Fibroblast of gingiva (primary cell): ENCODE data around the gene C9orf78.

ENCODE experiments used
- DNase-seq: peaks from one replicate; pipeline ENCODE4 v3.0.0-alpha.2; 2011; ENCODE audit warnings: low read depth

The C9orf78 gene

DNA sequence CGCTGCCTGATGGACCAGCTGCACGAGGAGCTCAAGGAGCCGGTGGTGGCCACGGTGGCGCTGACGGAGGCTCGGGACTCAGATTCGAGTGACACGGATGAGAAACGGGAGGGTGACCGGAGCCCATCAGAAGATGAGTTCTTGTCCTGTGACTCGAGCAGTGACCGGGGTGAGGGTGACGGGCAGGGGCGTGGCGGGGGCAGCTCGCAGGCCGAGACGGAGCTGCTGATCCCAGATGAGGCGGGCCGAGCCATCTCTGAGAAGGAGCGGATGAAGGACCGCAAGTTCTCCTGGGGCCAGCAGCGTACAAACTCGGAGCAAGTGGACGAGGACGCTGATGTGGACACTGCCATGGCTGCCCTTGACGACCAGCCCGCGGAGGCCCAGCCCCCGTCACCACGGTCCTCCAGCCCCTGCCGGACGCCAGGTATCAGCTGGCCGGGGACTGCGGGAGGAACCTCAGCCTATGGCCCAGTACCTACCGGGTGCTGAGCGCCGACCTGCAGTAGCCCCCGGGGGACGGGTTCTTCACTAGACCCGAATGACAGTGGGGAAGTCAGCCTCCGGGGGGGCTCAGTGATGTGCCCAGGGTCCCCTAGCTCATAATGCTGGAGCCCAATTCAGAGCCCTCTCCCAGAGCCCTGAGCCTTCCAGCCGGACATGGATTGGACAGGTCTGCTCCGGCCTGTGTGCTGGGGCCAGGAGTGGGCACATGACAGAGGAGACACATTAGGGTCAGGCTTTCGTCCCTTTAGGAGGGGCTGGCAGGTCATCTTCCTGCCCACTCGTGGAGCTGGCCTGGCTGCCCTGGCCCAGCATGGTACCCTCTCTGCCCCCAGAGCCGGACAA lies 33.2 kb upstream of the C9orf78 start:
- DNase-seq = no peak

DNA sequence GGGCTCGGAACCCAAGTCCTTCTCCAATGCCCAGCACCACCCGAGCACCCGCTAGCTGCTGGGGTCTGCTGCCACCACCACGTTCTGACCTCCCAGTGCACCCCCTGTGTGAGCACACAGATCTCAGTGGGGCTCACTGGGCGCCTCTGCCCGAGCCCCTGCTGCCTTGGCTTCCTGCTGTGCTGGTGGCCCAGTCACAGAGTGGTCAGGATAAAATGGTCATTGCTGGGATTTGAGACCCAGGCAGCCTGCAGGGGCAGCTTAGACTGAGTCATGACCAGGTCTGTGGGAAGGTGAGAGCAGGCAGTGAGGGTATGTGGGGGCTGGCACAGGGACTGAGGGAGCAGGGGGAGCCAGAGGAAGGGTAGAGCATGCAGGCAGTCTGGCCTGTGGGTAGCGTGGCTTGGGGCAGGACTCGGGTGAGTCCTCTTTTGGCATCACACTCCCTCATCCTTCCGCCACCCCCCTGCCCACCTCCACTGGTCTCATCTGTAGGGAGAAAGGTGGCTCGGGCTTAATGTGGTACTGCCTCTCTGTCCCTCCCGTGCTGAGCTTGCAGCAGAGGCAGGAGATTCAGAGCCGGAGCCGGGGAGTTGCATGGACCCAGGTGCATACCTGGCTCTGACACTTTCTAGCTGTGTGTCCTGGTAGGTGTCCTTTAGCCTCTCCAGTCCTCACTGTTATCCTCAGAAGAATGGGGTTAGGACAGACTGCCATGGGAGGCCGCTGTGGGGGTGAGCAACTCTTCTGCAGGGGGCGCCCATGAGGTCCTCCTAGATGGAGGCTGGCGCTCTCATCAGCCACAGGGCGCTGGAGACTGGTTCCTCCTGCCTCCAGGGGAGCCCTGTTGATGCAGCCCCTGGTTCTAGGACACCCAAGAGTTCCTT lies 32.3 kb upstream of the C9orf78 start:
- no peak for DNase-seq

DNA sequence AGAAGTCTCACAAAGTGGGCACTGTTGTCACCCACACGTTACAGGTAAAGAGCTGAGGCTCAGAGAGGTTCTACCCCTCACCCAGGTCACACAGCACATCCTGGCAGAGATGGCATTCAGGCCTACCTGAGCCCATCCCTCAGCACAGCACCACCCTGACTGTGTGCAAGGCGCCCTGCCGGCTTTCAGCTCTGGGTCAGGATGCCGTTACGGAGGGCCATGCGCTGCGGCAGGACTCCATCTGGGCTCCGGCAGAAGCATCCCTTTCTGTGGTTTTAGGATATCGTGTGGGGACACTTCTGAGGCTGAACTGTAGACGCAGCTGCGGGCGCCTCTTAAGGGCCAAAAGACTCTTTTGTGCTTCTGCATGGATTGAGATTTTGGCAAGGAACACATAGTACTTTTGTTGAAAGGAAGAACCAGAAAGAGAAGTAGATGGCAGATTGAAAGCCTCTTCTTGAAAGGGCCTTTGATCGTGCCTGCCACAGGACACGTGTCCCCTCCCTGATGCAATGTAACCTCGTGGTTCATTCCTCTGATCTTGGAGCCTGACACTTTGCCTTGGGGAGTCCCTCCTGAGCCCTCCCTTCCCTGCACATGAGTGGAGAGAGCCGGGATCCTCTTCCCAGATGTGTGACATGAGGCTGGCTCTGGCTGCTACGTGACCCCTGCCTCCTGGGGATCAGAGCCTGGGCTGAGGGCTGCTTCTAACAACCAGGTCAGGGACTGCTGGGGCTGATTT lies 31.5 kb upstream of the C9orf78 start:
- DNase-seq = no peak

DNA sequence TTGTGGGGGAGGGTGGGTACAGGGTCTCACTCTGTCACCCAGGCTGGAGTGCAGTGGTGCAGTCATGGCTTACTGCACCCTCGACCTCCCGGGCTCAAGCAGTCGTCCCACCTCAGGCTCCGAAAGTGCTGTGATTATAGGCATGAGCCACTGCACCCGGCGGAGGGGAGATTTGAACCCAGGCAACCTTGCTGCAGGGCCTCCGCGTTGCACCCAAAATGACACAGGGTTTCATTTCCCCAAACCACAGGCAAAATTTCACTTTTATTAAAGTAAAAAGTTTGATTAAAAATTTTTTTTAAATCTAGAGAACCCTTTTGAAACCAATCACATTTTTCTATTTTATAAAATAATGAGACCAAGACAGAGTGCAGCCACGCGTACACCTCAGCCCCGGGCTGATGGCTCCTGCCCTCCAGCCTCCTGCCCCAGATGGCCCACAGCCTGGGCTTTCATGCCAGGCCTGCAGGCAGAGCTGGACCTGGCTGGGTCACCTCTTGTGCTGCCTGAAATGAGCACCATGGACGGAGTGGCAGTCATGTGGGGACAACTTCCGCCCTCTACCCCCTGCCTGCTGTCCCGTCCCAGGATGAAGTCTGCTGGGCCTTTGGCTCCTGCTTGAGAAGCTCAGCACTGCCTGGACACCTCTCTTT lies 30.7 kb upstream of the C9orf78 start:
- DNase-seq = no peak

DNA sequence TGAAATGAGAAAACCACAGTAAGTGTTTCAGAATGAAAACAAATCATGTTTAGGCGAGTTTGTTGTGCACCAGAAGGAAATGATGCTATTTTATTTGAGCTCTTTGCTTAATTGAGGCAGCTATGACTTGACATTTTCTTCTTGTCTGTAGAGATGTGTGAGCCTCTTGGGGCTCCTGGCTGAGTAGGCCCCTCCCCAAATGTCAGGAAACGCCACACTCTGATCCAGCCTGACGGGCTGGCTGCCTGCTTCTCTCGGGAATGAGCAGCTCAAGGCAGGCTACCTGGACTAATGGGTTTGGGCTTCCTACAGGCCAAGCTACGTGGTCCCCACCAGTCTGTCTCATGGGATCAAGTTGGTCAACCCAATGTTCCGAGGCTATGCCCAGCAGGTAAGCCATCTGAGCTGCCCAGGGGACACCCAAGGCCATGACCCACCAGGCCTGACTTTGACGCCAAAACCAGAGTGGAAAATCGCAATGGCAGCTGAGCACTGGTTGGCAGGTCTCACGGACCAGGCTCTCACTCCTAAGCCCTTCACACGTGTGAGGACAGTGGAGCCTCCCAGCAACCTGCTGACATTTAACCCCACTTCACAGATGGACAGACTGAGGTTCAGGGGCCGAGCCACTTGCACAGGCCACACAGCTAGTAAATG lies 30.0 kb upstream of the C9orf78 start:
- DNase-seq = no peak

DNA sequence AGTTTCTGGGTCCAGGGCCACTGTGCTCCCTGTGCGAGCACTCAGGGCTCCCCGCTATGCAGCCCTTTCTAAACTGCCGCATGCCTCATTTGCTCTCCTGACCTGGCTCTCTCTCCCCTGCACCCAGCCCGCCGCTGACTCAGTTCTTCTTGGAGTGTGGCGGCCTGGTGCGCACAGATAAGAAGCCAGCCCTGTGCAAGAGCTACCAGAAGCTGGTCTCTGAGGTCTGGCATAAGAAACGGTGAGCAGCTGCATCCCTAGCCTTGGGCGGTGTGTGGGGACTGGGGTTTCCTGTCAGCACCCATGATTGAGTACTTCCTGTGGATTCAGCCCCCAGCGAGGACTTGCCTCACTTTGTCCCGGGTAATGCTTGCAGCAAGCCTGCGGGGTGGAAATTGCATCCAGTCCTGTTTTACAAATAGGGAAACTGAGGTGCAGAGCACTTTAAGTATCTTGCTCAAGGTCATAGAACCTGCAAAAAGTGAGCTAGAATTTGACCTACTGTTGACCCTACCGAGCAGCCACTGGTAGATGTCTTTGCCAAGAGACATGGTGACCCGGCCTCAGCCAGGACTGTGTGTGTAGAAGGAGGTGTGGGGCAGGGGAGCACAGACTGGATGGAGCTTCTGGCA lies 28.1 kb upstream of the C9orf78 start:
- DNase-seq = no peak

DNA sequence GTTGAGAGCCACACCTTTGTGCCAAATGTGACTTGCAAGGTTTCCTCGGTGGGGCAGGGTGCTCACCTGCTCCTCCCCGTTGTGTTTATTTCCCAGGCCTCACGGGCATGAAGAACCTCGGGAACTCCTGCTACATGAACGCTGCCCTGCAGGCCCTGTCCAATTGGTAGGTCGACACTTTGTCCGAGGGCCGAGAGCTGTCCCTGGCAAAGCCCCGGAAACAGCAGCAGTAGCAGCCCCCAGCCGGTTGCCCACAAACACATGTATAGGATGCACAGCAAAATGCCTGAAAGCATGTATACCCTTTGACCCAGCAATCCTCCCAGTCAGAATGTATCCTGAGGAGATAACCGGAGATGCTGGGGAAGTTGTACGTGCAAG lies 26.4 kb upstream of the C9orf78 start:
- DNase-seq = no peak

DNA sequence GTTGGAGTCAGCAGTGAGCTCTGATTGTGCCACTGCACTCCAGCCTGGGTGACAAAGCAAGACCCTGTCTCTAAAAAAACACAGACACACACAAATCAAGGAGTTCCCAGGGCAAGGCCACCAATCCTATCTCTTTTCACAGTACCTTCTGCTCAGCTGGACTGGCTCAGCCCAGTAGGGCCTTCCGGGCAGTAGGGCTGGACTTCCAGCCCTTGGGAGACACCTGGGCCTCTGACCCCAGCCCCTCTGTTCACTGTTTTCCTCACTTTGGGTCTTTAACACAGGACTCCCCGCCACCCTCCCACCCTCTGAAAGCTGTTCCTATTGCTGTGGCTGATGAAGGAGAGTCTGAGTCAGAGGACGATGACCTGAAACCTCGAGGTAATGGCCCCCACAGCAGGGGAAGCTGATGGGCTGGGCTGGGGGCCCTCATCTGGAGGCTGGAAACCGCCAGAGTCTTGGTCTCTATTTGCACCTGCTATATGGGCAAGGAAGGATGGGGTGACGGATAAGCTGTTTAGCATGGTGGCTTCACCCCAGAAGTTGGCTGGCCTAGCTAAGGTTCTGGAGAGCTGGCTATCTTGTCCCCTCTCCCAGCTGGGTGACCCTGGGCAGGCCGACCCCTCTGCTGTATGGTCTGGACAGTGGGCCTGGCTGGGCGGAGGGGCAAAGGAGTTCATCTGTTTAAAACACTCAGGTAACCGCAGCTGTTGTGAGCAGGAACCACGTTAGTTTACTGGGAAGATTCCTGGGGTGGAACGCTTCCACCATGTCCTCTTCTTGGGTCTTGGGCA lies 25.8 kb upstream of the C9orf78 start:
- no peak for DNase-seq

DNA sequence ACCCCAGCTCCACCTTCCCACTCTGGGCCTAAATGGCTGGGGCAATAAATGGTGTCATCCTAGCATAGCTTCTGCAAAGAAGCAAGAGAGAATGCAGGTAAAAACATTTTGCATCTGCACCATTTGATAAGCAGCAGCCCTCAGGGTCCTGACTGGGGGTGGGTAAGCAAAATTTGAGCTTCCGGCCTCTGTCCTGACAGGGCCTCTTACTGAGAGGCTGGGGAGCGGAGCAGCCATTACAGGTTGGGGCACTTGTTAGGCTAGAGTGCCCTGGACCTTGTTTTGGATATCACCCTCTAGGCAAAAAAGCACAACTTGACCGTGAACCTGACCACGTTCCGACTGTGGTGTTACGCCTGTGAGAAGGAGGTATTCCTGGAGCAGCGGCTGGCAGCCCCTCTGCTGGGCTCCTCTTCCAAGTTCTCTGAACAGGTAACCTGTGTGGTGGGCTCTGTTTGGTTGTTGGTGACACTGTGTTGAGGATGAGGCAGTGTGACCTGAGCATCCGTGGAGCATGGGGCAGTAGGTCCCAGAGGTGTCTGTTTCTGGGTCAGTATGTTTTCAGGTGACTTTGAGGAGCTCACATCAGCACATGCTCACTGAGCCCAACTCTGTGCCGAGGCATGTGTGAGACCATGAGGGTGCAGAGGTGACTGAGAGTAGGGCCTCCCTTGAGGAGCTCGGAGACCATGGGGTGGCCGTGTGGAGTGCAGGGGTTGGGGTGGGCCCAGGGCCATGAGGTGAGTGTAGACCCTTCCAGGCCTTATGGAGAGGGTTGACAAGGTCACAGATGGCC lies 23.3 kb upstream of the C9orf78 start:
- no peak for DNase-seq

DNA sequence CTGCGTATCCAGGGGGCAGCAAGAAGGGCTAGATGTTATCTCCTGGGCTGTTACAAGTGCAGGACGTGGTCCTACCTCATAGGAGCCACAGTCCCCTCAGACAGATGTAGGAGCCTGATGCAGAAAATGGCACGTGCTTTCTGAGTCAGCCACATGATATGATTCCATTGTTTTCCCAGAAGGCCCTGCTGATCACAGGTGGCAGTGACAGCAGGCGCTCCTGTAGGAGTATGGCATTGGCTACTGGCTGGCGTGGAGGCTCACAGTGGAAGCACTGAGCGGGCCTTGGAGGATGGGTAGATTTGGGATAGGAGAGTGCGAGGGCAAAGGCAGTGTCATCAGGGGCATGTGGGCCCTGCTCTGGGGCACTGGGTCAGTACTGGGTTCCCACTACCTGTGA lies 22.1 kb upstream of the C9orf78 start:
- no peak for DNase-seq

DNA sequence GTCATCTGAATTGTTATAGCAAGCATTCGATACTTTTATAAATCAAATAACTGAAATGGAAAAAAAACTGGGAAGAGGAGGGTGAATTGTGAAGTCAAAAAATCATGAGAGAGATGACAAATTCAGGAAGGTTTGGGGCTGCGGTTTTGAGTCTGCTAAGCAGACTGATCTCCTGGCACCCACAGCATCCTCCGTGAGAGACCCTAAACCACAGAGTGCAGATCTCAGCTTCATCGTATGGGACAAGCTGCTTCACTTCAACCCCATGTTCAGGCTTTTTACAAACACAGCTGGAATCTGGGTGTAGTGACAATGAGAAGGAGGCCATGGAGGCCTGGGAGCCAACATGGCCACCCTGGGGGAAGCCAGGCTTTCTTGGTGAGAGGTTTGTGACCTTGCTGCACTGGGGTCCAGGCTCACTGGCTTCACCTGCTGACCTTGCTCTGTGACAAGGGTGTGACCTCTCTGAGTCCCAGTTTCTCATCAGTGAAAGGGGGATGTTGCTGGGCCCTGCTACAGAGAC lies 19.6 kb upstream of the C9orf78 start:
- DNase-seq = no peak

DNA sequence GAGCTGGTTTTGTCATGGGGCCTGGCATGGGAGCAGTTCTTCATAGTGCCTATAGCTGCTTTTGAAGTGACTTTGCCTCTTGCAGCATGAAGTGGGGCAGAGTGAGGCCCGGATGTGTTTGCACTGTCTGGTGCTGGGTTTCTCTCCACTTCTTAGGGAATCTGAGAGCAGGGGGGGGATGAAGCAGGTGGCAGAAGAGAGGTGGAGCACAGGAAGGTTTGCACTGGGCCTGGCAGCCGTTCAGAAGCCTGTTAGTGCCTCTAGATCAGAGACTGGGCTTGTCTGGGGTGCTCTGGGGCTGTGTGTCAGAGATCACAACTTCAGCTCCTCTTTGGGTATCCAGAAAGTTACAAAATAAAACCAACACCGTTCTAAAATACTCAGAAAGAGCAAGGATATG lies 18.5 kb upstream of the C9orf78 start:
- DNase-seq = no peak

DNA sequence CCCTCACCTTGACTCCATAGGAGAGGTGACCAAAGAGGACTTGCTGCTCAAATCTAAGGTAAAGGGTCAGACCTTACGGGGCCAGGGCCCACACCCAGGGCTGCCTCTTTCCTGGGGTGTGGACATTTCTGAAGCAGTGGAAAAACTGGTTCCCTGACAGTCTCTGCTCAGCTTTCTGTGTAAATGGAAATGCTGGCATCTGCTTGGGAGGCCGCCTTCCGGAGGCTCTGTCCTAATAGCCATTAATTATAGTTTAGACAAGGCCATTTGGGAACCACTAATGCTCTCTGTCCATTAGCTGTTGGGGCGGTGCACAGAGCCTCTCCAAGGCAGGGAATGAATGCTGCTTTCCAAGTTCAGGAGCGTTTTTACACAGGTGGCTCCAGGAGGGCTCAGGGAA lies 17.5 kb upstream of the C9orf78 start:
- DNase-seq = no peak

DNA sequence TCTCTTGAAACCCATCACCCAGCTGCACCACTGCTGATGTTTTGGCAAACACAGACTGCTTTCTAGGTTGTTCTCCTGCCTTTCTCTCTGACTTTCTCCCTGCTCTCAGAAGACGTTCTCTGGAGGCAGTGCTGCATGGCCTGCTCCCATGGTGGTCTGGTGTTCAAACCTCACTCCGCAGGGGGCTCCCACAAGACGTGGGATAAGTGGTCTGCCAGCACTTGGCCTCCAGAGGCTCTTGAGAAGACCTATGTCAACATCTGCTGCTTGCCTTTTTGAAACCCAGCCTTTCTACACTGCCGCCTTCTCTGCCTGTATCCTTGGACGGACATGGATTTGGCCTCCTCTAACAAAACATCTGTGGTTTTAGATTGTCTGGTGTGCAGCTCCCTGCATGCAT lies 16.7 kb upstream of the C9orf78 start:
- DNase-seq = no peak

DNA sequence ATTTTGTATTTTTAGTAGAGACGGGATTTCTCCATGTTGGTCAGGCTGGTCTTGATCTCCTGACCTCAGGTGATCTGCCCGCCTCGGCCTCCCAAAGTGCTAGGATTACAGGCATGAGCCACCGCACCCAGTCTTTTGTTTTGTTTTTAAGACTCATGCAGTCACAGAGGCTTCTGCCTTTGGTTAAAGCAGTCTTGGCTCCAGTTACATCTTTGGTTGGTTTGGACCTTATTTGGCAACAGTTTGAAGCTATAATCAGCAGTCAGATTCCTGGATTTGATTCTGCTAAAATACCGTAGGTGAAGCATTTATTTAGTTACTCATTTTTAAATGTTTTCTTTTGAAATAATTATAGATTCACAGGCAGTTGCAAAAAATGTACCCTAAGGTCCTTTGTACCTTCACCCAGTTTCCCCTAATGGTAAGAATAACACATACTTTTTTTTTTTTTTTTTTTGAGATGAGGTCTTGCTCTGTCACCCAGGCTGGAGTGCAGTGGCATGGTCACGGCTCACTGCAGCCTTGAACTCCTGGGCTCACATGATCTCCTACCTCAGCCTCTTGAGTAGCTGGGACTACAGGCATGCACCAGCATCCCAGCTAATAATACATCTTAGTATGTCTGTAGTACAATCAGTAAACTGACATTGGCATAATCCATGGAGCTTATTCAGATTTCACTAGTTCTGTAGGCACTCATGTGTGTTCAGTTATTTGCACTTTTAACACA lies 15.9 kb upstream of the C9orf78 start:
- DNase-seq = peak; percentile 12

DNA sequence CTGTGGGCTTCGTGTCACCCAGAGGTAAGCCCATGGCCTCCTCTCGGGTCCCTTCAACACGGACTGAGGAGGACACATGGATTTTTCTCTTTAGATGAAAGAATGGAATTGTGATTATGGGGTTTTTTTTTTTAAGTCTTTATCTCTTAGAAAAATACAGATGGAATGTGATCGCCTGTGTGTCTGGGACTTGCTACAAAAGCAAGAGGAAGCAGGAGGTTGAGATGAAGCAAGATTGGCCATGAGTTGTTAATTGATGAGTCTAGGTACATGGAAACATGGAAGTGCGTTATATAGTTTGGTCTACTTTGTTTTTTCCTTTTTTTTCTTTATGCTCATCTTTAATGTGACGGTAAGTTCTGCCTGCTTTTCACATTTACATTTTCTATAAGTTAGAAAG lies 14.8 kb upstream of the C9orf78 start:
- no peak for DNase-seq

DNA sequence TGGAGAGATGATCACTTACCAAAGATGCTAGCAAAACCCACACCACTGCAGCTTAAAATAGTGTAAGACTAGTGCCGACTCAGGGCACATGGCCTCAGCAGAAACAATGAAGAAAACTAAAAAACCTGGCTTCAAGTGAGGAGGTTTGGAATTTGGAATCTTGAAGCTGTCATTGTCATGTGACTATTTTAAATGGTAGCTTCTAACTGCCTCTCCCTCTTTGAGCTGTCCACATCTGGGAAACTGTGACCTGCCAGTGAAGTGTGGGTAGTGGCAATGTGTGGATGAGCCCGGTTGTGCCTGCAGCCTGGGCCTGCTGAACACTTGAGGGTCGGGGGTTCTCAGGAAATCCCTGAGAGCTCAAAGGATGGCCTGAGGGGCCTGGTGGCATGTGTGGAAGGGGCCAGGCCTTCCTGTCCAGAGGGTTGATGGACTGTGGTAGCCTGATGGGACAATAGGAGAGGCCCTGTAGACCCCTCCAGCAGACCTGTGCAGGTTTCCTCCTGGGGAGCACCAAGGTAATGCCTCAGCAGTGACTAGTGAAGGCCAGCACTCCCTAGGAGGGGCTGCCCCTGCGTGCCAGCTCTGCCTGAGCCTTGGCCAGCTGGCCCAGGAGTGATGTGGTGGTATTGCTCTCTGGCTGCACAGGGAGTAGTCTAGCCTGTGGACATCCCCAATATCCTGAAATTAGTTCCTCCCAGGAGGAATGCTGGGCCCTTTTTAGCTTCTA lies 13.8 kb upstream of the C9orf78 start:
- DNase-seq = no peak

DNA sequence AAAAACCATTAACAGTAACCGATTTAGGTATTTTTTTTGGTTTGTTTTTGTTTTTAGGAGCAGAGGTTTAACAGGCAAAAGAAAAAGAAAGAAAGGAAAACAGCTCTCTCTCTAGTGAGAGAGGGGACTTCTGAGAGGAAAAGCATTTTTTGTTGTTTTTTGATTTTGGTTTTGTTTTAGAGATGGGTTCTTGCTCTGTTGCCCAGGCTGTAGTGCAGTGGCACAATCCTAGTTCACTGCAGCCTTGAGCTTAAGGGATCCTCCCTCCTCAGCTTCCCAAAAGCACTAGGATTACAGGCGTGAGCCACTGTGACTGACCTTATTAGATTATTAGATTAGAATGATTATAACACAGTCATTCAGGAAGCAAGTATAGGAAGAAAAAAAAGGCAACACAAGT lies 10.3 kb upstream of the C9orf78 start:
- no peak for DNase-seq
